Measurements from ENCODE around the gene EPB41. TPM values are rescaled to one million over a fixed set of nuclear protein-coding genes. Genes with fewer than 3 reads are reported as not detected.

The EPB41 gene
- total and polyA plus RNA-seq, 9 donors = 11.2 to 56.4 (median 29.9) TPM

GRCh38 chr1:29119121-29119929 is 205.0 kb downstream of the EPB41 start:
- intact Hi-C loops (cut with DNase I) = loop anchor here in 1 of 4 donors (10.0 kb wide), 1 partner anchor 65 kb away; no protein-coding TSS in a partner anchor
- H3K4me3 ChIP-seq = no peak overlapping the region

GRCh38 chr1:29120367-29120766 is 206.0 kb downstream of the EPB41 start:
- H3K9me3 ChIP-seq = no peaks in the 10 kb centered on the region
- H3K4me1 ChIP-seq (ENCODE audit: insufficient read depth) = peaks cover 15% of the 10 kb centered on the region
- no peak for TF ChIP-seq POLR2A (IDR thresholded peaks at IDR 0.05)
- no peak for TF ChIP-seq EP300 (IDR thresholded peaks at IDR 0.05)
- no peak for TF ChIP-seq CTCF (IDR thresholded peaks at IDR 0.05)
- H3K4me3 ChIP-seq = no peak overlapping the region
- no peaks in the 10 kb centered on the region for H3K27me3 ChIP-seq
- H3K36me3 ChIP-seq = no peaks in the 10 kb centered on the region
- intact Hi-C loops (cut with DNase I) = loop anchor here (5.0 to 10.0 kb wide), 4 partner anchors 62 to 238 kb away; partner anchors contain the start of gene SRSF4 (in 1 of the 4)
- H3K27ac ChIP-seq = peak overlapping the region in 1 of 2 donors; percentile 95
- 73 to 89% (median 78%) methylated on average over 6 of the region's 6 CpGs for WGBS, 3 donors
- peak in 1 of 5 donors; percentile 32 for DNase-seq

More at GRCh38 chr1:29119121-29119929, 205.0 kb downstream of the EPB41 start:
- TF ChIP-seq CTCF (IDR thresholded peaks at IDR 0.05) = no peak
- no peak for TF ChIP-seq POLR2A (IDR thresholded peaks at IDR 0.05)
- no peak for TF ChIP-seq EP300 (IDR thresholded peaks at IDR 0.05)
- 21 to 28% (median 27%) methylated on average over 12 of the region's 12 CpGs for WGBS, 3 donors
- DNase-seq = peak; percentile 53 to 64 (median 59)
- Histone ChIP-seq H3K27ac (peak overlapping the region; percentile 66 to 95), H3K4me1 (ENCODE audit: insufficient read depth) (peaks cover 11% of the 10 kb centered on the region), H3K27me3 (no peaks in the 10 kb centered on the region), H3K9me3 (no peaks in the 10 kb centered on the region), H3K36me3 (no peaks in the 10 kb centered on the region)

DNA sequence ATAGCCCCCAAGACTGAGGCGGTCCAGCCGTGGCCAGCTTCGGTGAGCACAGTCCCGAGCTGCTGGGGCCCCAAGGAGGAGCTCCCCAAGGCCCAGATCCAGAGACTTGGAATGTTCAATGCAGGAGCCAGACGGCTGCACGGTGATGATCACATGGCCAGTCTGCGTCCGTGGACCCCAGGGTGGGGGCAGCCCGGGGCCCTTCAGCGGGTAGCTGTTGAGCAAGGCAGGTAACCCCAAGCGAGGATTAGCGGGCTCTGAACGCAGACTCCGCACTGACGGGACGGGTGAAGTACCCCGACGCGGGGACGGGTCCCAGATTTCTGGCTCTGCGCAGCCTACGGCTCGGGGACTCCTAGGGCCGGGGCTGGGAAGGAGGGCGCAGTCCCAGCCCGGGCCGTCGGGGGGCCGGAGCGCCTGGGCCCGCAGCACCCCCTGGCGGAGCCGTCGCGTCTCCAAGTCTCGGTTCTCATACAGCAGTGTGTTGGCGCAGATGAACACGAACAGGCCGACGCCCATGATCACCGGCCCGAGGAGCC is 206.6 kb downstream of the EPB41 start:
- H3K9me3 ChIP-seq = no peaks in the 10 kb centered on the region
- H3K4me3 ChIP-seq = peak overlapping the region; percentile 66
- H3K27me3 ChIP-seq = no peaks in the 10 kb centered on the region
- peak overlapping the region; percentile 91 to 95 for H3K27ac ChIP-seq
- peak; percentile 54 to 79 (median 67) for DNase-seq
- no peaks in the 10 kb centered on the region for H3K36me3 ChIP-seq
- whole genome bisulfite sequencing, 3 donors = 34 to 41% (median 41%) methylated on average over 34 to 42 of the region's 42 CpGs
- peaks cover 17% of the 10 kb centered on the region for H3K4me1 ChIP-seq (ENCODE audit: insufficient read depth)
- TF ChIP-seq CTCF (IDR thresholded peaks at IDR 0.05) (peak in 2 of 3 donors; percentile 54 to 56), POLR2A (IDR thresholded peaks at IDR 0.05) (no peak)
- intact Hi-C loops (cut with DNase I) = loop anchor here (5.0 to 10.0 kb wide), 4 partner anchors 61 to 239 kb away; partner anchors contain the start of gene SRSF4 (in 1 of the 4)

- Histone ChIP-seq H3K27ac (peak overlapping the region; percentile 91 to 95), H3K27me3 (no peaks in the 10 kb centered on the region), H3K4me1 (ENCODE audit: insufficient read depth) (peaks cover 17% of the 10 kb centered on the region), H3K9me3 (no peaks in the 10 kb centered on the region), H3K4me3 (peak overlapping the region; percentile 66), H3K36me3 (no peaks in the 10 kb centered on the region)
- TF ChIP-seq CTCF (IDR thresholded peaks at IDR 0.05) (peak in 1 of 3 donors; percentile 10), EP300 (IDR thresholded peaks at IDR 0.05) (no peak)
- DNase-seq = peak; percentile 44 to 74 (median 59)
- intact Hi-C loops (cut with DNase I) = loop anchor here (5.0 to 10.0 kb wide), 4 partner anchors 61 to 239 kb away; partner anchors contain the start of gene SRSF4 (in 1 of the 4)
- 4 to 14% (median 4%) methylated on average over 15 to 59 of the region's 59 CpGs for WGBS, 3 donors
Measured at GRCh38 chr1:29121516-29121935, 207.2 kb downstream of the EPB41 start.

Data from ovary (tissue), 9 donors.